HG02610 (cell line): ENCODE measurements around the gene GALNTL6.

Experiments
- ATAC-seq: cut with Tn5 transposase; IDR thresholded peaks from one replicate; pipeline ENCODE4 v1.9.1; 2021; ENCODE audit warnings: mild to moderate bottlenecking, moderate library complexity; ENCODE audit not compliant: unreplicated experiment

The GALNTL6 gene

DNA sequence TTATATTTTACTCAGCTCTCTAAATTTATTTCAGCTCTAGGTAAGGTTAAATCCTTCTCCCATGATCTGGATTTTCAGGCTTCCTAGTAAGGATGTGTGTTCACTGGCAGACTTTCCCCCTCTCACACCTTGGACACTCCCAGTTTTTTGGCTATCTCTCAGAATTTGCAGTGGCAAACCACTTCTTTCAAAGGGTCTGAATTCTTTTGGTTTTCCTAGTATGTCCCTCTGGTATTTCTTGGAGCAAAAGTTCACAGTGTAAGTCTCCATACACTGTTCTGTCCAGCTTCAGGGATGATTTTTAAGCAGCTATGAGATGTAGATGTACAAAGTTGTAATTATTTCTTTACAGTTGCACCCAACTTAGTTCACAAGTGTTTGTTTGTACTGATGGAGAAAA lies 701.6 kb downstream of the GALNTL6 start:
- no peak for ATAC-seq

DNA sequence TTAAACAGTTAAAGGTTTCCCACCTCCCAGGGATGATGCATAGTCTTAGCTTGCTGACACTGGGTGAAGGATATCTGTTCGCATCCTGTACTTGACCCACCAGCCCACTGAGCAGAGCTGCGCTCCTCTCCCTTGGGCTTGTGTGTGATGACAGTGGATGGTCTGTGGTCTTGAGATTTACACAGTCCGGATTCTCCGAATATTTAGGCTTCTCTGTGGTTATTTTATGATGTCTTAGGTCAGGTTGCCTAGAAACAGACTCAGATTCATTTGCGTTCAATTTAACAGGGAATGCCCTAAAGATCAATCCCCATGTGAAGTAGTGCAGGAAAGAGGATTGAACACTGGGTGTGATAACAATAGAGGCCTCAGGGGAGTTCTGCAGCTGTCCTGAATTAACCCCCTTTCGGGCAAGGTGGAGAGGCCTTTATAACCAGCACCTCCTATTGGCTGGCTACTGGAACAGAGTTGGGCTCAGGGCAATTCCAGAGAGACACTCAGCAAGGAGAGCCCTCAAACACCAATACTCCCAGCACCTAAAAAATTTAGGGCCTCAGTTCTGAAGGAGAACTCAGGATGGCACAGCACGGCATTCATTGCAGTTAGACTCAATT lies 702.2 kb downstream of the GALNTL6 start:
- ATAC-seq: no peak

DNA sequence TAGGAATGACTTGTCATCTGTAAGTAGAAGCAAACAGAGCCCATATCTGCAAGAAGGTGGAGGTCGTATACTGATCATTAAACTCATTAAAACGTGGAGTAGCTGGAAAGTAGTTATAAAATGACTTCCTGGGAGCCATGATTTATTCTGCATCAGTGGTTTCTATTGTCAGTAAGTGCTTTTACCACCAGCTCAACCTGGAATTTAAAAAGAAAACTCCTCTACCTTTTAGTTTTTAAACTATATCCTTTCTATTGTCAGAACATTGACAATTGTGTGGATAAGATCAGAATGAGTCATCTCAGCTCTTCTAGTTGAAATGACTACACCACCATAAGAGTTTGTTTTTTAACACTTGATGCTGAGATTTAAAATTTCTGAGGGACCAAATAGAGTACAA lies 704.2 kb downstream of the GALNTL6 start:
- no peak for ATAC-seq

DNA sequence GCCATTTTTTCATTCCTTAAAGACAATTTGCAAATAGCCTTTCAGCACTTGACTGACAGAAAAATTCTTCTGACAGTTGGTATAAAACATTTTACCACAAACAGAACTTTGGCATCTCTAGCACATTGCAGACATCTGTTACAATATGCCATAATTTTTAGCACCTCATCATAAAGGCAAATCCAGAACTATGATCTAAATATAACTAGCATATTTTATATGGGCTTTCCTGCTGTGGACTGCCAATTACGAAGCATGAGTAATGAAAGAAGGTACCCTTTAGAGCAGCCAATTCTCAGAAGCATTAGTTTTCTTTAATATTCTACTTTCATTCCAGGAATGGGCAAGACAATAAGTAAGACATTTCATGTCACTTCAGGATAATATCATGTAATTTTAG lies 708.0 kb downstream of the GALNTL6 start:
- ATAC-seq: no peak

DNA sequence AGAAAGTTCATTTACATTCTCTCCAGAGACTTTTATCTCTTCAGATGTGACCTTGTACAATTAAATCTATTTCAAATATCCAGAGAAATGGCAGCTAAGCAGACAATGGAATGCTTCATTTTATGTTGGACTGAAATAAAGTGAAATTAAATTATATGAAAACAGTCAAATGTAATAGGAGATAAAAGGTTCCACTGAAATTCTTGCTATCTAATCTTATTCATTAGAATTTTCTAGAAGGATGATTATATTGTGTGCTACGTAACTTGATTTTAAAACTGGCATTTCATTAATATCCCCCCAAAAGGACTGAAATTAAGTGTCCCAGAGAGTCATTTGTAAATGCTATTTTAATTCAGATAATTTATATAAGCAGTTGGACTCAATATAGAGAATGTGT lies 708.5 kb downstream of the GALNTL6 start:
- ATAC-seq: no peak

DNA sequence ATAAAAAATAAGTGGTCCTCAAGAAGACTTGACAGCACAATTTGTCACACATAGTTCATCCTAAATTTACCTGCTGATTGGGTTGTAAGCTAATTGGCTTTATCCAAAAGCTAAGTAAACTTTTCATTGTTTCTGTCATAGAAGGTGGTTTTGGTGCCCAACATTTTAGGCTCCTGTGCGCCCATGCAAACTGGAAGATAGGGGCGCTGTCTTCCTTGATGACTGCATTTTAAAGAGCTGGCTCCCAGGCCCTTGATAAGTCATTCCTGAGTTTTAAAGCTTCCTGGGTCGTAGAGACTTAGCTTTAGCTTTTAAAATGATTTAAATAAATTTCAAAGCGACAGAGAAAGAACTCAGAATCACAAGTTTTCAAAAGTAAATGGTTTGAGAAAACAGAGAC lies 730.0 kb downstream of the GALNTL6 start:
- ATAC-seq: no peak

DNA sequence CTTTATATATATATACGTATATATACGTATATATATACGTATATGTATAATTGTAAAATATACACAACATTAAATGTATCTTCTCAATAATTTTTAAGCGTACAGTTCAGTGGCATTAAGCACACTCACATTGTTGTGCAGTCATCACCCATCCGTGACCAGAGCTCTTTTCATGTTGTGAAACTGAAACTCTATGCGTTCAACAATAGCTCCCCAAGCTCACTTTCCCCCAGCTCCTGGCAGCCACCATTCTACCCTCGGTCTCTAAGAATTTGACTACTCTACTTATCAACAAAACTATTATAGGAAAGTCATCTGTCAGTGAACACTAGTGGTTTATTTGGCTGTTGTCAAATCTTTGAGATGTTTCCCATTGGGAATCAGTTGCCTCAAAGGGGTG lies 733.6 kb downstream of the GALNTL6 start:
- ATAC-seq: peak; percentile 78

DNA sequence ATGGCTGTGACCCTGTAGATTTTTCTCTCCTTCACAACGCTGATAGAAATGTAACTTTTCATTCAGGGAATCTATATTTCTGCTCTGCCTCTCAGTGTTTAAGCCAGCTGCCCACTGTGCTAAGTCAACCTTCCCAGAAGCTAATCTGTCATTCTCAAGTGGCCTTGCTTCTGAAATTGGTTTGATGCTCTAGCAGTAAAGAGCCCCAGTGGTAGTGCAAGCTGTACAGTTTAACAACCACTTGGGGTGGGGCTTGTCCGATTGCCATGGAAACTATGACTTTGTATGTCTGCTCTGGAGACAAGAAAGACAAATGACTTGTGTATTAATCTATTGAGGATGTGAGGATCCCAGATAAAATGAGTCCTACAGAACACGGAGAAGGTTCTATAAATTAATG lies 734.5 kb downstream of the GALNTL6 start:
- ATAC-seq: no peak

DNA sequence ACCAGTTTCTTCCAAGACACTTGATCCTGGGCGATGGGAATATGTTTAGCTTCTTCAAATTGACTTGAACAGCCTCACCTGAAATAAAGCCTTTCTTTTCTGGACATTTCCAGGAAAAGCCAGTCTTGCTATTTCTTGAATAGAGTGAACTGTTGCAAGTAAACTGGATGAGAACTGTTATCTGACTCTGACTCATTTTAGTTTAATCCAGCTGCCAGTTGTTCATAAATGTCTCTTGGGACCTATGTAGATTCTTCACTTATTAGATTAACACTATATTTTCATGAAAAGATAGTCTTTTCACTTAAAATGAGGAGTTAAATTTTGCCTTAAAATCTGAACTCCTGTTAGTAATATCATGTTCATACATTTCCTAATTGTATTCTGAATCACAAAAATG lies 740.0 kb downstream of the GALNTL6 start:
- no peak for ATAC-seq

DNA sequence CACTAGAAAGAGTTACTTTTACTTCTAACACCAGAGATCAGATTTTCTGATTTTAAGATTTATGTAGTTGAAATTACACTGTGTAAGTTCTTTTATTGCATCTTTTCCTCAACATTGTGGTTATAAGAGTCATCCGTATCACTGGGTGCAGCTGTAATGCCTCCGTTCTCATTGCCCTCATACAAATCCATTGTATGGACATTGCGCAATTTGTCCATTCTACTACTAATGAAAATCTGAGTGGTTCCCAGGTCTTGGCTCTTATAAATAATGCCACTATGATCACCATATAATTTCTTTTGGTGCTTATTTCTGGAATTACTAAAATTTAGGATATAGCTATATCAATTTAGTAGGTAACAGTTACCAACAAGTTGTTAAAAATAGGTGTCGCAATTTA lies 741.4 kb downstream of the GALNTL6 start:
- no peak for ATAC-seq

DNA sequence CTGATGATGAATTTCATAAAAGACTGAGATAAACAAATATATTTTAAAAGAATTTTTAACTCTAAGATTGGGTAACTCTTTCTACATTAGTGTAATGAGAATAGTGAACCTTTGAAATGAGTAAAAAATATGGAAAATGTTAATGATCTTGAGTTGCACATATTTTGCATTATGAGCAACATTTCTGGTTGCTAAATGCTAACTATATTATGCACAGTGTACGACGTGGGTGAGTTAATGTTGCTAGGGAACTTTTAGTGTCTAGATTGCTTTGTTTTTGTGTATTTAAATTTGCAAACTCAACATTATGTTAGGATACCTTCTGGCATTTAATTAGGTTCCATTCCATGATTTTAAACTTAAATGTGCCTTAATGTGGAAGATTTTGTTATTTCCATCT lies 742.5 kb downstream of the GALNTL6 start:
- ATAC-seq: no peak

DNA sequence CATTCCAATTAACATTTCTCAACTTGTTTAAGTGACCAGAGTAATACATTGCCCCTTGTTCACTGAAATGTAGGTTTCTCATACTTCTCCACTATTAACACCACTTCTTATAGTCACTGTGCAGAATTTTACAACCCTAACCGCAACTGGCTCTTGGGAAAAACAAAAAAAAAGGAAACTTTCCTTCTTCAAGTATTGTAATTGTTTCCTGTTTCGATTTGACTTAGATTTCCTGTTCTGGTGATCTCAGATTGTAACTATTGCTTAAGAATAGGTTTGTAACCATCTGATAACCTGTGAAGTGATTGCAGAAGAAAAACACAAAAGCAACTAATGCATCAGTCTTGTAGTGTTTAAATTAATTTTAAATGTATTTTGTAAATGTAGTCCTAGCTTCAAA lies 760.7 kb downstream of the GALNTL6 start:
- ATAC-seq: no peak

DNA sequence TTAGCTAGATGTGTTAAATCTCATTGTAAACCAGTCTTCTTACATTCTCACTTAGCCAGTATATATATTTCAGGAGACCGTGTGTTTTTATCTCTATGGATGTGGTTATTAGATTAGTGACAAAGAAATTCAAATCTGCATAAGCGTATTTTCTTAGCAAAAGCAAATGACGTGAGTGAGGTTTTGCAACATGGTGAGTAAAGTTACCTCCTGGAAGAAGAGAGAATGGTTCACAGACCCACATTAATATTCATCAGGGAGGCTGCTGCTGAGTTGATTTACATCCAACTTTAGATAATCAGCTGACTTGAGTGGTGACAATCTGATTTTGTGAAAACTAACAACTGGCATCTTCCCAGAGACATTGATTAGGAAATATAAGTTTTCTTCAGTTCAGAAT lies 765.5 kb downstream of the GALNTL6 start:
- ATAC-seq: no peak

DNA sequence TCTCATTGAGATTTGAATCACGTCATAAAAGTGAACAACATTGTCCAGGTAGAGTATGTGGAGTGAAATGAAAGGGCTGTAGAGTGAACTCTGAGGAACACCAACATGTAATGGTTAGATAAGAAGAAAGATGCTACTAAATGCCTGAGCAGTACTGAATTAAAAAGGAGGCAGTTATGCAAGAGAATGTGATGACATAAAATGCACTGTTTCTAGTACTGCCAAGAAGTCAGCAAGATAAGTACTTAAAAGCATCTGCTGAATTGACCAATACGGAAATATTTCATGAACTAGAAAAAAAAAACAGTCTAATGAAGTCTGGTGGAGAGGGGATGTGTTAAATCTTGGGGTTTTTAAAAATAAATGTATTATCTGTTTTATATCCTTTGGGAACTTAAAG lies 771.6 kb downstream of the GALNTL6 start:
- ATAC-seq: no peak

DNA sequence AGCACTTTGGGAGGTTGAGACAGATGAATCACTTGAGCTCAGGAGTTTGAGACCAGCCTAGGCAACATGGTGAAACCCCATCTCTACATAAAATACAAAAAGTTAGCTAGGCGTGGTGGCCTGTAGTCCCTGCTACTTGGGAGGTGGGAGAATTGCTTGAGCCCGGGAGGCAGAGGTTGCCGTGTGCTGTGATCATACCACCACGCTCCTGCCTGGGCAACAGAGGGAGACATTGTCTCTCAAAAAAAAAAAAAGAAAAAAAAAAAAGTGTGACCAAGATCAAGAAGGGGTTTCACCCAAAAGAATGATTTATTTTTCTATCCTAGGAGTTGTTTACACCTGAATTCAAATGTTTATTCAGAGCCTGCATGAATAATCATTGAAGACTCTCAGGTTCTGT lies 783.0 kb downstream of the GALNTL6 start:
- no peak for ATAC-seq

DNA sequence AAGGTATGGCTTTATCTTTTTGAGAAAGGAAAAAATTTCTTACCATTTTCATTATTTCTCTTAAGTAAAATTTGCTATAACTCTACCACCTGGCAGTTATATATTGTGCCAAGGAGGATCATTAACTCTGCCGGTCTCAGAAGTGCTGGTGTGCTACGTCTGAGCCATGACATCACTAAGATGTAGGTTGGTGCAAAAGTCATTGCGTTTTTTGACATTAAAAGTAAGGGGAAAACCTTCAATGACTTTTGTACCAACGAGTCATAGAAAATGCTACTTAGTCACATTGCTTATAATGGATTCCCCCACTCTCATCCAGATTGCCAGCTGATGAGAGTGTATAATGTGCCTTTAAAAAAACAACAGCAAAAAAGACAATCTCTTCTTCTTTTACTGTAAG lies 786.4 kb downstream of the GALNTL6 start:
- ATAC-seq: no peak

DNA sequence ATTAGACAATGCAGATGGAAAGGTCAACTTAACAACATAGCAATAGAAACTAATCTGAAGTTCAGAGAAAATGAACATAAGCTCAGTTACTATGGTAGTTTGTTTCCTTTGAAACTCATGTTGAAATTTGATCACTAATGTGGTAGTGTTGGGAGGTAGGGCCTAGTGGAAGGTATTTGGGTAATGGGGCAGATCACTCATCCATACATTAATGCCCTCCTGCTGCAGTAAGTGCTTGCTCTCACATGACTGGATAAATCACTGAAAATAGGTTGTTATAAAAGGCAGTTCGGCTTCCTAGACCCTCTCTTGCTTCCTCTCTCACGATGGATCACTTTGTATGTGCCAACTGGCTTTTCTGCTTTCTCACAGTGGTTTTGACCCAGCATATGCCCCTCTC lies 788.0 kb downstream of the GALNTL6 start:
- ATAC-seq: no peak

DNA sequence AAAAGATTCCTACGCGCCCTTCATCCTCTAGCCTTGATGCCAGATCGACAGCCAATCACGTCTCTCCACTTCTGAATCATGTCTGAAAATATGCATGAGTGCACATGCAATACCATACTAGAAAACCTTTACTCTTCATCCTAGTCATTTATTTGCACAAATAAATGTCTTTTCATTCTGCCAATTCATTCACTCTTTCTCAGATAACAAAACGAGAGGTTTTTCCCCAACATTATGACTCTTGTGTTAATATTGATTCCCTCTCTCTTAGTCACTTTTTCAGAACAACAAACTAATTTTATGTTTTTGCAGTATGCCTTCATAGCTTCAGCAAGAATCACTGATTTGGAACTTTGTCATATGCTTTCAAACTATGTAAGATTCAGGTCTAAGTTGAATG lies 806.0 kb downstream of the GALNTL6 start:
- ATAC-seq: no peak

DNA sequence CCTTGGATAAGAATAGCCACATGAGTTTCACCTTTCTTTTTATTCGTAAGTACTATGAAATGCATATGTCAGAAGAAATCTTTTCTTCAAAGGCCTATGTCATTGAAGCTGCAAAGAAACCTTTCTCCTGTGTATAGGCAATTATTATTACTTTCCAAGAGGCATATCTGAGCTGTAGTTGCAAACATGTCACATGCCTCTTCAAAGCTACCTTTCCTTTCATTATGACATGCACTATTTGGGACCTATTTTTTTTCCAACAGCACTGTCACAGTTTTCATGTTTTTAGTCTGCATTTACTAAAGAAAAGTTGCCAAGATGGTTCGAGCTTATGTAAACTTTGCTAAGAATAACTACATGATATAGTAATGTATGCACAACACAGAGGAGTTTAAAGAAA lies 806.6 kb downstream of the GALNTL6 start:
- ATAC-seq: no peak

DNA sequence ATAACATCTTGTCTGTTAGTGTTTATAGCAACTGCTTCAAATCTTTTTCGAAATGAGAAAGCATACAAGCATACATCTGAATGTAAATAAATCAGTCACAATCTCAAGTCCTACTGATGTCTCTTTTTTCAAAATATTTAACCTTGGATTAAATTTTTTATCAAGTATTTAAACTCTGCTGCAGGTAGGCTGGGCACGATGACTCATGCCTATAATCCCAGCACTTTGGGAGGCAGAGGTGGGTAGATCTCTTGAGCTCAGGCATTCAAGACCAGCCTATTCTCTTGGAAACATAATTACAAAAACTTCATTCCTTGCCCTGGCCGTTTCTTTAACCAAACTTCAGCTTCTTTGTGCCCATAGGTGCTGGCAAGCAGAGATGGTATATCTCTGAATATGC lies 815.1 kb downstream of the GALNTL6 start:
- no peak for ATAC-seq

DNA sequence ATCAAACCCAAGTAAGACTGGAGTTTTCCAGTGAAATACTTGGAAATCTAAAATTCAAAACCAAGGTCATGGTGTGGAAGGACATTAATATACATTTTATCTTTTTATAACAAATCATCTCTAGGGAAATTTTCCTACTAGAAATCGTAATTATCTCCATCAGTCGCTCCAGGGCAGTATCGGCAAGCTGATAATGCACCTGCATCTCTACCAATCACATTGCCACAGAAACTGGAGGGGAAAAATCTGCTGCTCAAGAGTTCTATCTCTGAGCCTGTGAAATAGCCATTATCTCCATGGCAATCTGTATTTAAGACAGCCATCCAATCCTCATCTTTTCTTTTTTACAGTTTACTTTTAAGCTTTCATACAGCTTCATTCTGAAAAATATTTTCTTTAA lies 817.1 kb downstream of the GALNTL6 start:
- ATAC-seq: no peak

DNA sequence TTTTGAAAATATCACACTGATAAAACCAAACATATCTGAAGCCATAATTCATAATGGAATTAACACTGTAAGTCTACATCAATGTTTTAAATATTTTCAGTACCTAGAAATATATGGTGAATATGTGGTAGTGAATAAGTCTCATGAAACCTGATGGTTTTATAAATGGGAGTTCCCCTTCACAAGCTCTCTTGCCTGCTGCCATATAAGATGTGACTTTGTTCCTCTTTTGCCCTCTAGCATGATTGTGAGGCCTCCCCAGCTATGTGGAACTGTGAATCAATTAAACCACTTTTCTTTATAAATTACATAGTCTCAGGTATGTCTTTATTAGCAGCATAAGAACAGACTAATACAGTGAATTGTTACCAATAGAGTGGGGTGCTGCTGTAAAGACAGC lies 818.6 kb downstream of the GALNTL6 start:
- no peak for ATAC-seq

DNA sequence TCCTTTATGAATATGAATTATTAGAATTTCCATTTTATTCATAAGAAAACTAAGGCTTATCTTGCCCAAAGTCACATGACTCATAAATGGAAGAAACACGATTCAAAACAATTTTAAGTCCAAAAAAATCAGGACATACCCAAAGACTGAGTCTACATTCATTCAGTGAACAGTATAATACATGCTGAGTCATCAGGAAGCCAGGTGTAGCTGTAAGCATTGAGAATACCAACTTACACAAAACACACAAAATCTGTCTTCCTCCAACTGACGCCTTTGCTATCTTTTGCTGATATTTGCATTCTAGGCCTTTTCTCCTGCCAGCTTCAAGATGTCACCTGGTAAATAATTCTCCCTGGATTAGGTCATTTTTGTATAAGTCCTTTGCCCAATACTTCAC lies 835.3 kb downstream of the GALNTL6 start:
- ATAC-seq: no peak

DNA sequence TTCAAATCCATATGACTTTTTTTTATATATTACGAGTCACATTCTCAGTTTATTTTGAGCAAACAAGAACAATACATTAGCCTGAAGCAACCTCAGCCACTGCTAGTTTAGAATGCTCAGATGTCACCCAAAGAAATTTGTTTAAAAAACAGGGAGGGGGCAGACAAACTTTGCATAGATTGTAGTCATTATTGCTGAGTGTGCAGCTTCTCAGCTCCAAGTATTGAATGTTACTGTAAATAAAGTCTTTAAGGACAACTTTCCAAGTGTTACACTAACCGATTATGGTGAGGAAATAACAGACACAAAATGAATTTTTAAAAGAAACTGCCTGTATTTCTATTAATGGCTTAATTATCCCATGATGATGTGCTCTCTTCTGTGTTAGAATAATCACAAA lies 835.9 kb downstream of the GALNTL6 start:
- no peak for ATAC-seq
